Measurements from ENCODE around the gene PSRC1. TPM values are rescaled to one million over a fixed set of nuclear protein-coding genes. Genes with fewer than 3 reads are reported as not detected.
A peak's percentile ranks its signal among the peaks of the same experiment; 100 is the strongest.

The PSRC1 gene
- total RNA-seq, 4 donors from 2014 or later = 5.3 to 12.5 (median 6.4) TPM

- peak; percentile 80 for DNase-seq (ENCODE audit: extremely low spot score)
- intact Hi-C loops (cut with DNase I) = no loop called here
These were observed 44.6 kb downstream of the PSRC1 start for GRCh38 chr1:109238382-109238781.

GRCh38 chr1:109237512-109237911 is 45.4 kb downstream of the PSRC1 start:
- intact Hi-C loops (cut with DNase I) = no loop called here
- TF ChIP-seq CTCF (IDR thresholded peaks at IDR 0.05) = no peak
- no peak for TF ChIP-seq POLR2A (IDR thresholded peaks at IDR 0.05; ENCODE audit: low read depth)
- no peak for TF ChIP-seq EP300 (IDR thresholded peaks at IDR 0.05)
- no peak for TF ChIP-seq POLR2AphosphoS5 (IDR thresholded peaks at IDR 0.05)
- Histone ChIP-seq H3K27ac (replicated peaks in 1 of 4) (no peak overlapping the region), H3K9me3 (no peaks in the 10 kb centered on the region), H3K36me3 (peaks cover 57 to 70% (median 68%) of the 10 kb centered on the region in 4 donors), H3K4me3 (no peak overlapping the region), H3K27me3 (no peaks in the 10 kb centered on the region), H3K4me1 (peaks cover 25 to 32% (median 28%) of the 10 kb centered on the region in 4 donors)
- no peak for DNase-seq (ENCODE audit: extremely low spot score)
- WGBS = 82% methylated on average over 3 of the region's 3 CpGs

More at GRCh38 chr1:109238382-109238781, 44.6 kb downstream of the PSRC1 start:
- H3K36me3 ChIP-seq = peaks cover 48 to 61% (median 59%) of the 10 kb centered on the region in 4 donors
- no peak for TF ChIP-seq CTCF (IDR thresholded peaks at IDR 0.05)
- no peak for TF ChIP-seq POLR2A (IDR thresholded peaks at IDR 0.05; ENCODE audit: low read depth)
- no peak for TF ChIP-seq POLR2AphosphoS5 (IDR thresholded peaks at IDR 0.05)
- no peak for TF ChIP-seq EP300 (IDR thresholded peaks at IDR 0.05)
- H3K27me3 ChIP-seq = no peaks in the 10 kb centered on the region
- no peak overlapping the region for H3K4me3 ChIP-seq
- H3K9me3 ChIP-seq = no peaks in the 10 kb centered on the region
- H3K4me1 ChIP-seq = peaks cover 26 to 40% (median 32%) of the 10 kb centered on the region in 4 donors
- no peak overlapping the region for H3K27ac ChIP-seq (replicated peaks in 1 of 4)
- 100% methylated on average over 2 of the region's 2 CpGs for WGBS

GRCh38 chr1:109235137-109235536 is 47.8 kb downstream of the PSRC1 start:
- Histone ChIP-seq H3K9me3 (no peaks in the 10 kb centered on the region), H3K36me3 (peaks cover 76 to 94% (median 92%) of the 10 kb centered on the region in 4 donors), H3K27me3 (no peaks in the 10 kb centered on the region), H3K4me3 (no peak overlapping the region), H3K27ac (replicated peaks in 1 of 4) (no peak overlapping the region), H3K4me1 (peaks cover 1 to 8% (median 4%) of the 10 kb centered on the region in 4 donors)
- no peak for DNase-seq (ENCODE audit: extremely low spot score)
- TF ChIP-seq CTCF (IDR thresholded peaks at IDR 0.05) = no peak
- TF ChIP-seq POLR2AphosphoS5 (IDR thresholded peaks at IDR 0.05) = no peak
- TF ChIP-seq POLR2A (IDR thresholded peaks at IDR 0.05; ENCODE audit: low read depth) = no peak
- no peak for TF ChIP-seq EP300 (IDR thresholded peaks at IDR 0.05)
- 97% methylated on average over 7 of the region's 7 CpGs for WGBS
- intact Hi-C loops (cut with DNase I) = no loop called here

GRCh38 chr1:109231066-109231465 is 51.9 kb downstream of the PSRC1 start:
- Histone ChIP-seq H3K27me3 (no peaks in the 10 kb centered on the region), H3K9me3 (no peaks in the 10 kb centered on the region), H3K36me3 (peaks cover 74 to 95% (median 83%) of the 10 kb centered on the region in 4 donors), H3K4me3 (no peak overlapping the region), H3K4me1 (peaks cover 0 to 8% (median 0%) of the 10 kb centered on the region in 4 donors), H3K27ac (replicated peaks in 1 of 4) (no peak overlapping the region)
- intact Hi-C loops (cut with DNase I) = no loop called here
- no peak for DNase-seq (ENCODE audit: extremely low spot score)
- TF ChIP-seq EP300 (IDR thresholded peaks at IDR 0.05) = no peak
- TF ChIP-seq POLR2A (IDR thresholded peaks at IDR 0.05; ENCODE audit: low read depth) = no peak
- TF ChIP-seq CTCF (IDR thresholded peaks at IDR 0.05) = no peak
- TF ChIP-seq POLR2AphosphoS5 (IDR thresholded peaks at IDR 0.05) = no peak
- 85% methylated on average over 3 of the region's 3 CpGs for WGBS

Other genes starting within 250 kb of the PSRC1 start
- gene WDR47, start 241.0 kb downstream of the PSRC1 start, total RNA-seq = 10 to 100 TPM; 16.1 to 27.3 (median 18.1) TPM
- gene TAF13, start 207.1 kb downstream of the PSRC1 start, total RNA-seq = 10 to 100 TPM; 41.6 to 71.0 (median 51.8) TPM
- gene TMEM167B, start 192.4 kb downstream of the PSRC1 start, total RNA-seq = 10 to 100 TPM; 24.9 to 35.3 (median 27.5) TPM
- gene ELAPOR1, start 169.0 kb downstream of the PSRC1 start, total RNA-seq = under 1 TPM in 3 of 4 donors, not detected in 1; 0.34 to 0.83 (median 0.52) TPM
- 100 to 1,000 TPM; 125 to 180 (median 144) TPM for gene SARS1, start 69.2 kb downstream of the PSRC1 start, total RNA-seq
- 10 to 100 TPM in 2 of 4 donors, 1 to 10 TPM in 2; 7.8 to 20.4 (median 10.5) TPM for gene CELSR2, start 33.6 kb downstream of the PSRC1 start, total RNA-seq
- gene MYBPHL, start 23.9 kb upstream of the PSRC1 start, total RNA-seq = not detected
- gene SORT1, start 114.8 kb upstream of the PSRC1 start, total RNA-seq = 100 to 1,000 TPM in 3 of 4 donors, 10 to 100 TPM in 1; 92.6 to 136 (median 134) TPM
- gene PSMA5, start 143.3 kb upstream of the PSRC1 start, total RNA-seq = 10 to 100 TPM; 15.8 to 29.8 (median 27.4) TPM
- 1 to 10 TPM; 2.7 to 8.0 (median 4.6) TPM for gene SYPL2, start 183.4 kb upstream of the PSRC1 start, total RNA-seq
- gene ATXN7L2, start 200.8 kb upstream of the PSRC1 start, total RNA-seq = 1 to 10 TPM; 2.2 to 3.3 (median 2.7) TPM
- gene CYB561D1, start 210.9 kb upstream of the PSRC1 start, total RNA-seq = 10 to 100 TPM in 2 of 4 donors, 1 to 10 TPM in 2; 6.2 to 16.4 (median 8.2) TPM
- gene AMIGO1, start 226.6 kb upstream of the PSRC1 start, total RNA-seq = 10 to 100 TPM in 2 of 4 donors, 1 to 10 TPM in 2; 8.4 to 23.7 (median 14.0) TPM